Measurements from ENCODE around the gene MACROH2A1.
"Not testable (repeated sequence)": the region's sequence is repeated elsewhere in the genome, so short reads cannot be mapped to it uniquely, and the experiment has no call there.

Gene MACROH2A1

DNA sequence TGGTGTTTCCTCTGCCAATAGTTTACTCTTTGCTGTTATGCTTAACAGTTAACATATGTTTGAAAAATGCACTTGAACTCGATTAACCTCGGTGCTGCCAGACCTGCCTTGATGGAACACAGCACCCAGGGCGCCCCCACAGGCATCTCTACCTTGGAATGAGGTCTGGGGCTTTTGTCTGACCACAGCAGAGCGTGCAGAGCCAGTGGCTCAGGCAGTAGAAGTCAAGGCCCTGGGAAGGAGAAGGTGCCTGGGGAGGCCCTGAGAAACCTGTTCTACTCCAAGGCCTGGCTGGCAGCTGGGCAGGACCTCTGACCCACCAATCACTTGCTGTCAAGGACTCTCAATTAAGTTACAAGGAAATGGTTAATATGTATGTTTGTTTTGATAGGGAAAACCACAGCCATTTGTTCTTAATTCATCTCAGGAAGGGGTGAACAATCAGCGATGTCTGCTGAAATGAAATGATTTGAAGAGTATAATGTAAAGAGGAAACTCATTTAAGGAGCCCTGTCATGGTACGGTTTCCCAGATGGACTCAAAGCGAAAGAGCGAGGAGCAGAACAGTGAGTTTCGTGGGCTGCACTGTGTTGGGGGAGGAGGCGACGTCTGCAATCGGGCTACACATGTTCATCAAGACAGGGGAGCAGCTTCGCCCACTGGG is 21.9 kb downstream of the MACROH2A1 start:
- no peak for DNase-seq

DNA sequence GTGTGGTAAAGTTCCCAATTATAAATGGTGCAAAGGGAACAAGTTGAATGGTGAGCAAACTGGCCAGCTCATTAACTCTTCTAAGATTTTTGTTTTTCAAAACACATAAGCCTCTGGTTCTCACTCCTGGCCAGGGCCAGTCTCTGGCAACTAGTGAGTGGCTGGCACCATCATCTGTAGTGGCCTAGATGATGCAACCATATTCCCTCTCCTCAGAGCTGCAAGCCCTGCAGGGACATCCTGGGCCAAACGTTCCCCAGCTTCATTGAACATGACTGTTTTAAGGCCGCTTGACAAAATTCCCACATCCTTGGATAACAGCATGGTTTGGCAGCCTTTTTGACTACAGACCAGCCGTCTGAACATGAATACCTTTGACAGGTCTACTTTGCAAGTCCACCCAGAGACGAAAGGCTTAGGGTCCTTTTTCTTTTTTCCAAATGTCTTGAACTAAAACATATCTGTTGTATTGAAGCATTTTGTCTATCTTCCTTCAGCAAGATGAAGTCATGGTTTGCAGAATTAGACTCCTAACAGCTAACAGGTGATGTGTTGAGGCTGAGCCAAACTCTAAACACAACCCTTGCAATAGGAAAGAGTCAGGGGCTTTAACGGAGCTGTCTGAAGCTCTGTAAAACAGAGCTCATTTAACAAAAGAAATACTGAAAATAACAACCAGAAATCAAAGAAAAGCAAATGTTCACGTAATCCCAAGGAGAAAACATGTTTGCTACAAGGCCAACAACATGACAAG is 23.8 kb downstream of the MACROH2A1 start:
- DNase-seq, result no peak

DNA sequence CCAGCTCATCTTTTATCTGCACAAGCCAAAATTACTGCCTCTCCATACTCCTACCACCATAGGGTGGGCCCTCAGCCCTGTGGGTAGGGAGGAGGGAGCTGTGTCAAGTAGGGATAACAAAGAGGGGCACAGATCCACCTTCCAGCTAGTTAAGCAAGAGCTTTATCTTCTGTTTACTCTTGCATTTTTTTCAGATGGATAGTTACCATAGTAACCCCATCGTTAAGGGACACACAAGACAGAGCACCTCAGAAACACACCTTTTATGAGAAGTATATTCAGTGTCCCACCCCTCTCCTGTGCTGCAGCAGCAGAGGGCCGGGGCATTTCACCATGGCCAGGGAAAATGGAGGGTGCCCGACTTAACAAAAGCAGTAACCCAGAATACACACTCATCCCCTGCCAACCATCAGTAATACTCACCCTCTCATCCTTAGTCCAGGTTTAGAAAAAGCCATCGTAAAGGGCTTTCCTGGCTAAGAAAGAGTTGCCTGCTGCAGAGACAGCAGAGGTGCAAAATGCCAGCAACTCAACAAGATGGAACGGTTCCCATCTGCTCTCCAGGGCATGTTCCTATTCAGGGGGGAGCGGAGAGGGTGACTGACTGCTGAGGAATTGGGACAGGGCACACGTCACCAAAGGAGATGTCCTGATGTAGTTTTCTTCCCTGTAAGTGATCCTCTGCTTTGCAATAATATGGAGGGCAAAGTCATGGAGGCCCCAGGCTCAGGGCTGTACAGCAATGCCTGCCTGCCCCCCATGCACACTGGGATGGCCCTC is 25.1 kb downstream of the MACROH2A1 start:
- DNase-seq, result no peak

DNA sequence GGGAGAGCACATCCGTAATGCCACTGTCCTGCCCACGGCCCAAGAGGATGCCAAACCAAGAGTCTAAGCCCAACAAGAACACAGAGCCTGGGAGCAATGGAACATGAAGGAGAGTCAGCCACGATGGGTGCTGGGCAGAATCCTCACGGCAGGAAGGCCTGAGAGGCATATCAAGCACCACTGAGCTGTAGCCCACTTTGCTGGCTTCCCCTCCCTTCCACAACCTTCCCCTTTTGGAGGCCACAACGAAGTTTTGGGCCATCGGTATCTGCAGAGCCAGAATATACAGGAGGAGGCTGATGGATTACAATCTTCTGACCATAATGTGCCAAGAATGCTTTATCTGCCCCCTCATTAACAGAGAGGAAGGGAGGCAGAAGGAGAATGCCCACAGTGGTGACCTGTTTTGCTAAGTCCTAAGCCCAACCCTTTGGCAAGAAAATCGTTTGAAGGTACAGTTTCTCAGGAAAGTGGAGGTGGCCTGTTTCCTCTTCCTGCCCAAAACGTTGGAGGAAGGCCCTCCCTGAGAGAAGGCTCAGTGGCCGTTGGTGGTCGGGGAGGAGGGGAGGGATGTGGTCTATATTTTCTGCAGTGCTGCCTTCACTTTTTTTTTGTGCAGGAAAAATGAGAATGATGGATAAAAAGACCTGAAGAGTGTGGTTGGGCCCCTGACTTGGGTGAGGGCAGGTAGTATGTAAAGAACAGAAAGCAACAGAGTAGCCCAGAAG is 26.2 kb downstream of the MACROH2A1 start:
- DNase-seq, result no peak

DNA sequence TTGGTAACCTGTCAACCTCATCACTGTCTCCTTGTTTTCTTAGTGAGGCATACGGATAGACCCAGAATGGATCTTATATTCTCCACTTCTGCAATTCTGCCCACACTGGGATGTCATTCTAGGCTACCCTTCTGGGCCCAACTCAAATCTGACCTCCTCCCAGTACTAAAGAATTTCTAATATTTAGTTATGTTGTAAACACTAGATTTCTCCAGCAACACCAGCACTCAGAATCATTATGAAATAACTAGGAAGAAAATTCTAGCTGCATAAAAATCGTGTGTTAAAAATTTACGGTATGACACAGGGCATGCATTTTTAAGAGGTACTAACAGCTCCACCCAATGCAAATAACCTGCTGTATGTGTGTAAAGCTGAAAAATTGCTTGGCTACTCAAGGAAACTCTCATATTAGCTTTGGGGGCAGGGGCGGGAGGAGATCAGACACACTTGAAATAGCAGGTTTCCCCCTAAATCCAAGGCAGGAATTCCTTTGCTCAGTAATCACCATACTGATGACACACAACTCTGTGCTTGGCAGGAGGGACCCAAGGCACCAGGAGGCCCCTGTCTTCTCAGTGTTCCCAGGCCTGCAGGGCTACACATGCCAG is 27.3 kb downstream of the MACROH2A1 start:
- no peak for DNase-seq

DNA sequence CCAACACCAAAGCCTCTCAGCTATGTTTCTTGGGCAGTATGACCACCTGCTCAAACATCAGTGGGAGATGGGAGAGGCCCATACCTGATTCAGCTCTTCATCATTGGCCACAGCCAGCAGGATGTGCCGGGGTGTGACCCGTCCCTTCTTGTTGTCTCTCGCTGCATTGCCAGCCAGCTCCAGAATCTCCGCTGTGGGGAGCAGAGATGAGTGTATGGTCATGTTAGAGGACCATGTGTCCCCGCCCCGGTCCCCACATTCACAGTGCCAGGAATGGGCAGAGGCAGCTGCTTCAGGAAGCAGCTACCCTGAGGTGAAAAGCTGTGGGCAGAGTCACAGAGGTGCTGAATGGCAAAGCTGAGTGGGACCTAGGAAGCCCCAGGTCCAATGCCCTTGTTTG is 29.1 kb downstream of the MACROH2A1 start:
- no peak for DNase-seq

DNA sequence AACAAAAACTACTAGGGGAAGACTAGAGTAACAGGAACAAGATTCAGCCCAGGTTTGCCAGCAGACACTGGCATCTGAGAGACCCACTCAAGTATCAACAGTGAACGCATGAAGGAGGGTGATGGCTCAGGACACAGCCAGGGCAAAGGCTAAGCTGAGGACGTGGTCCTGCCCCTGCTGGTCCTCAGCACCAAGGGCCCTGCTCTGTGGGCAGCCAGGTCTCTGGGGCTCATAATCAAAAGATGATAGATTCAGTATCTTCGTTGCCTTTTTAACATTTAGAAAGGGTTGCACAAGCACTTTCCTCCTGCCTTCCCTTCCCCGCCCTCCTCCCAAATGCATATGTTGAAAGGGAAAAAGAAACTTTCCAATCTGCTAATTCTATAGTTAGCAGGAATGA is 31.5 kb downstream of the MACROH2A1 start:
- no peak for DNase-seq

DNA sequence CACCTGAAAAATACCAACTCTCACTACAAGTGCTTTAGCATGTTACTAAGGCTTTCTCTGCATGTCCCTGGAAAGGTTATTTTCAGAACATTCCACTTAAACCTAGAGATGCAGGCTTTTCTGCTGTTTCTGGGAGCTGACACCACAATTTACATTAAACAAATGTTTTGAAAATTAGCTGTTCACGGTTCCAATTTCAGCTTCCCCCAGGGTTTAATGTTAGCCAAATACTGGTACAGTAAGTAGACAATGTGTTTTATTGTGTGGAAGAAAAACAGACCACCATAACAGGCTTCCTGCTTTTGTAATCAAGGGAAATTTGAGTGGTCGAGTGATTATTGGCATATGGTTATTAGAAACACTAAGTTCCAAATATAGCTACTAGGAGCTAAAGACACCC is 32.0 kb downstream of the MACROH2A1 start:
- no peak for DNase-seq

DNA sequence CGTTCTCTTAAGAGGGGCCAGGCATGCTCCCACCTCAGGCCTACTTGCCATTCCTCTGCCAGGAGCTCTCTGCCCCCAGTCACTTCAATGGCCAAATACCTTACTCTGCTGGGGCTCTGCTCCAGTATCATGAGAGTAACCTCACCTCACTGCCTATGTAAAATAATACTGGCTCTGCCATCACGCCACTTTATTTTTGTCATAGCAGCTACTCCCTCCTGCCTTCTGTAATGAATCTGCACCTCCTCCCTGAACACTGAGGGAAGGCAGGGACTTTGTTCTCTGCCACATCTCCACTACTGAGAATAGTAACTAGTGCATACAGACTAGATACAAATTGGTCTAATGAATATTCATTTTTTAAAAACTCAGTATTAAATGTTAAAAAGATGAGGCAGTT is 33.8 kb downstream of the MACROH2A1 start:
- peak; percentile 3 for DNase-seq

DNA sequence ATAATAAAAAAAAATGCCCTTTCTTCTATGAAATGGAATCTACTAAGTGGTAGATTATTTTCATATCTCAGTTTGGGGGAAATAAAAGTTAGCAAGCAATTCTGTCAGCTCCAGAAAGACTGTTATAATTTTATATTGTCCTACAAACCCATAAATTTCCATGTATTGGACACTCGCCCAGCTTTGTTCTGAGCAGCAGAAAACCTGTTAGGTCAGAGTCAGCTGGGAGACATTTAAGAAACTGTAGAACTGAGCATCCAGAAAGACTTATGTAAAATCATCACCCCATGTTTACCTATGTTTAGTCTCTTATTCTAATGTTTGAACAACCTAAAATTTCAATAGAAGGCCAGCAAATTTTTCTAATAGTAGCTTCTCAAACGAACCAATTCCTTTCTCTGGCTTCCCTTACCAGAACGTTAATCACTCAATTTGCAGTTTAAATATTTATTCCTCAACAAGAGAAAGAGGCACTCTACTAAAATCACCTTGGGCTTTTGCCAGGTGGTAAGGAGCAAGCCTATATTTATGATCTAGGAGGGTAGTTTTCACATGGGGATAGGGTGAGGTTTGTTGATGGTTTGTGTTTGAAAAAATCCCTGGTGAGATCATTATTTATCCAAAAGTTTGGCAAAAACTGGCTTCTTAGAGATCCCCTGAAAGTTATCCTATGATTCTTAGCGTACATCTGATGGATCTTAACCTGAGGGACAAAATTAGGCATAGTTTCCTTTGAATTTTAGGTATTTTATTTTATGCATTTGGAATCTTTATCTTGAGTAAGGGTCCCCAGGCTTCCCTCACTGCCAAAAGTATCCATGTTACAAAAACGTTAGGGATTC is 34.4 kb downstream of the MACROH2A1 start:
- DNase-seq, result peak; percentile 78

DNA sequence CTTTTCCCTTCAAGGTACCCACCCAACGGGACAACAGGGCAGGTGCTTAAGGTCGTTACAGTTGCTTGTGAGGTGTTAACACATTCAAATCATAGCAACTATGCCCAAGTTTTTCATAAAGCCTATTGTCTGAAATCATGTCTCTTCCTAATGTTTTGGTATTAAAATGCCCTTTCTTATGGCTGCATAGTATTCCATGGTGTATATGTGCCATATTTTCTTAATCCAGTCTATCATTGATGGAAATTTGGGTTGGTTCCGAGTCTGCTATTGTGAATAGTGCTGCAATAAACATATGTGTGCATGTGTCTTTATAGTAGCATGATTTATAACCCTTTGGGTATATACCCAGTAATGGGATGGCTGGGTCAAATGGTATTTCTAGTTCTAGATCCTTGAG is 35.7 kb downstream of the MACROH2A1 start:
- DNase-seq, result not testable (repeated sequence)

DNA sequence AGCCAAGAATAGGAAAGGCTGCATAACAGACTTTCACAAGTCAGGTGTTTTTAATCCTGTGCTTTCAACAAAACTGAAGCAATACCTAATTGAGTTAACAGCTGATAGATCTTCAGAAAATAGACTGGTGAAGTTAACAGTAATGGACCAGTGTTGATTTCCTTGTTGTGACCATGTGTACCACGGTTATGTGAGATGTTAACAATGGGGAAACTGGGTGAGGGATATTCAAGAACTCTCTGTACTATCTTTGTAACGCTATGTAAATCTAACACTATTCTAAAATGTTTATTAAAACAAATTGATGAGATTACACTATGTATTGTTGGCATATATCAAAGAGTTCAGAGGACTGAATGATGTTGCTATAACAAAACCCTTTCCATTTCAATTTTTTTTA is 36.9 kb downstream of the MACROH2A1 start:
- no peak for DNase-seq

DNA sequence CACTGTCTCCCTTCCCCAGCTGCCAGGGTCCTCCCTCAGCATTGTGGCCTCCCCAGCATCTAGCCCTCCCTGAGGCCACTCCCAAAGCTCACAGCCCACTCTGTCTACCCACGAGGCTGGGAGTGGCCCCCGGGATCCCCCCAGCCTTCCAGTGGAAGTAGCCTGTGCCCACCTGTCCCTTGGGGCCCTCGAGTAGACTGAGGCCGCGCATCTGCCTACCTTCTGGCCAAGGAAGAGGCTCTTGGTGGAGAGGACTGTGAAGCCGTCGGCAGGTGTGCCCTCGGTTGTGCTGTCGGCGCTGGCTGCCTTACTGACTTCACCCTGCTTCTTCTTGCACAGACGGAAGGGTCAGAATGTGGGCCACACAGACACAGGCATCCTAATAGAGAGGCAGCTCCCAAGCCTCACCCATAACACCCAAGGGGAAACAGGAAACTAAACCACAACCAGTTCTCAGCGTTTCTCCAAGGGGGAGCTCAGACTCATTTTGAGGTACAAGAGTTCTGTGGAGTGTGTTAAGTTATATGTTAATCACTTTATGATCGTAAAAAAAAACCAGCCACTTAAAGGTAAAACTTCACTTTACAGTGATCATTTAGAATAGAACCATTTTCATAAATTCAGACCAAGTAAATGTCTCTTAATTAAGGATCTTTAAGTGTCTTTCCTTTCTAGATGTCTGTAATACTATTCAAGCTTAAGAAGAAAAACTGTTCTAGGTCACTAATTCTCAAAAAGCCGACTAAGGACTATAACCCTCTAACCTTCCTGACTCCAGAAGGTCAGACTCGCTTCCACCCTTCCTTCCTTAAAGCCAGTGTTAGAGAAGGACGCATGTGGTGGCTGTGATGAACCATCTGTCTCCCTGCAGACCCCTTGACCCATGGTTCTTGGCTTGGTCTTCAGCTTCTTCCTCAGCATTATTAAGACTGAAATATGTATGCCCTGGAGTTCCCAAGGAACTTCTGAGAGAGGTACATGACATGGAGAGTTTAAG is 38.5 kb downstream of the MACROH2A1 start:
- no peak for DNase-seq

DNA sequence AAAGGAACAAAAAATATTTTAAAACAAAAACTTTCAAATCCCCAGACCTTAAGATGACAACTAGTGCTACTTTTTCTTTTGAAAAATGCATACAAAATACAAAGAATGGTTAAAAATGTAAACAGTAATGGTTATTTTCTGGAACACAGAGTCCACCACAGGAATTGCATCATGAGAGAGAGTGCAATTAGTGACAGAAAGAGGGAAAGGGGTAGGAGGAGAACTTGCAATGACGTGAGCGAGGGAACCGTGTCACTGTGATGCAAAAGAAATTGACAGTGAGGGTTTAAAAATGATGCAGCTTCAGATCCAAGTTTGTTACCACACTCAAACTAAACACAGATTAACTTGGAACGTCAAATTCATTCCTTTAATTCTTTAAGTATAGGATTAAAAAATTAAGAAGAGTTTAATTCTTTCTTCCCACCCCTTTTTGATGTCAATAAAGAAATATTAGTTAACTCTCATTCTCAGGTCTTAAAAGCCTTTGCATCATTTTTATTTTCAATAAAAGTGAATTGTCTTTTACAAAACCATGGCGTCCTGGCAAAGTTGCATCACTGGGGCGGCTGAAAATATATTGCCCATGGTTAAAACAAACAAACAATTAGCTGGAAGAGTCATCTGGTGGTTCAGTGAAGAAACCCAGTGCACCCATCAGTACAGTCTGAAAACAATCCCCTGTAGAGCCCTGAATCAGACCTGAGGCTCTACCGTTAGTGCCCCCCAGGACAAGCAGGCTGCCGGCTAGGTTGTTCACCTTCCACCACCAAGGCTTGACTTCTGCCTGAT is 39.5 kb downstream of the MACROH2A1 start:
- DNase-seq, result no peak

DNA sequence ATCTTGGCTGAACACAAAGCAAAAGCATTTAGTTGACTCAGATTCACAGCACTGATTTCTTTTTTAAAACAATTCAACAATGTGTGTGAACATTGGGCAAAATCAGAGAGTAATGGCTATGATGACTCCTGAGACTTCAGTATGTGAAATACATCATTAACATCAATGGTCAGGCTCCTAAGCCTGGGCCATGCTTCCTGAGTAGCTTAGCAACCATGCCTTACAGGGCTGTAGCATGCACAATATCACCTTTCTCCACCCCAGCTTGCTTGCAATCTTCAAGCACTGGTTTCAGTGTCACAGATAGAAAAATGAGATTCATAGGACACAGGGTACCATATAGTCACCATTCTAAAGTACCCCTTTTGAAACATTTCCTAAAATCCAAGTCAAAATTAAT is 41.3 kb downstream of the MACROH2A1 start:
- no peak for DNase-seq

DNA sequence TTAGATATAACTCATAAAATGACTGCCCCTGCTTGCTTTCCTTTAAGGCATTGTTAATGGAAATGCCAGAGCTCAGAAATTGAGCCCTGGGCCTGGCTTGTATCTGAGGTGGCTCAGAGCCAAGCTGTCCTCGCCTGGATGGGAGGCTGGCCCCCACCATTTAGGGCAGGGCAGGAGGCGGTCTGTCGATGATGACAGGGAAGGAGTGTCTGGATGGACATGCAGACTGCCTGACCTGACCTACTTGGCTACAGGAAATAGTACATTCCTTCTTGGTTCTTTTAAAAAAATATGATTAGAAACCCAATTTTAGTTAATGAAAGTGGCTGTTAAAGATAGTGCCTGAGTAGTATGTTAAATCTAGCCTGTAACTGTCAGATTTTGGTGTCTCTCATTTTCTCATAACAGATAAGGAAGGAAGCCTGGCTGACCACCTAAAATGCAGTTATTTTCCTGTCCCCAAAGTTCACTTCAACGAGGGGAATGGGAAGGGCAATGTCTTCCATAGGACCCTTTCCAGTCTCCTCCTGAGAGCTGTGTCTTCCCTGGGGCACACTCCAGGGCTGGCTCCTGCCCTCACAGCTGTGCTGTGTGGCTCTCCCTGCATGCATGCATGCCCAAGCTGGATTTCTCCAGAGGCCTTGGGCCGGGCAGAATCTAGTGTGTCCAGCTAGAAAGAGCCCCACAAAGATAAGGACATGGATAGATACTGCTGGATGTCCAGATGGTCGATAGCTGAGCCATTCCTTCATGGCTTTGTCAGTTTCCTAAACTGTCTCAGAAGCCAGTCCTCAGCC is 42.3 kb downstream of the MACROH2A1 start:
- DNase-seq, result no peak

DNA sequence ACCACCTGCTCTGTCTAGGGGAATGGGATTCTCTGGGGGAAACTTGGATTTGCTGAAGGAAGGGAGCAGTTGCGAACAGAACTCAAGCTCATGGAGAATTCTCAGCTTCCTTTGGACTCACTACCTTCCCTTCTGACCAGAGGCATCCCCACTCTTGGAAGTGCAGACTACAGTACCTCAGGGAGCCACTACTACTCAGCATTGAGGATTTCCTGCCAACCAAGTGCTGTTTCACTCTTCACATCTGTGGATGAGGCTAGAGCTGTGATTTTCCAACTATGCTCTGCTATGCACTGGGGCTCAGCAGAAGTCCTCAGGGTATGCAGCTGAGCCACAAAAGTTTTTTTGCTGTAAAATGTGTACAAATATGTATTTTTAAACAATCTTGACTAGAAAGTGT is 43.9 kb downstream of the MACROH2A1 start:
- no peak for DNase-seq

DNA sequence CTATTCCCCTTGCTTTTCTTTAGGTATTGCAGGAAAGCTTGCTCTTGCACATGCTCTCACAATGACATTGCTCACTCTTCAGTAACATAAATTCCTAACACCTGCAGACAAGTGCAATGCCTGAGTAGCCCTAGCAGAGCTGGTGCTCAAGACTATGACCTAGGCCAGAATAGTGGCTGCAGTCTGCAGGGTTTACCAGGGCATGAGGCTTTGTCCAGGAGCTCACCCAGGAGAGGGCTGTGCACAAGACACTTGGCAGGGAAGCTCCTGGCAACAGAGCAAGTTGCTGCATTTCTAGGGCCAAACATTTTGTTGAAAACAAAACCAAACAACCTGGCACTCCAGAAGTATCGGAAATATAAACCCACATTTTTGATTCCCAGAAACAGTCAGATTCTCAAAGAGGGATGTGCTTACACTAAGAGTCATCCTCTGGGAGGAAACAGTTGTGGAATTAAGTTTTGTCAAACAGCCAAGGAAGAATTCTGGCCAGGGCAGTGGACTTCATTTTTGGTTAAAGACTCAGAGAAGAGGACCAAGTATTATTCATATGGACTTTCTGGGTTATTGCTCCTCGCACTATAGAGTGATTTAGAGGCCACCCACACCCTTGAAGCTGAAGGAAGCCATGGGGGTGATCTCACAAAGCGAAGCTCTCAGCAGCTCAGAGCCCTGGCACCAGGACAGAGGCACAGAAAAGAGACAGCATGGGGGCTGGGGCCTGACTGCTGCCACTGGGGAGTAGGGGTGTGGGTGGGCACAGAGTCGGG is 44.9 kb downstream of the MACROH2A1 start:
- no peak for DNase-seq

Measured in NCI-H774 (cell line).